WTC11 (cell line): ENCODE results near the gene RIPOR3. TPM values are rescaled to one million over a fixed set of nuclear protein-coding genes. Genes with fewer than 3 reads are reported as not detected.

Source experiments
- ATAC-seq: fragments of 200-7000 bp; cut with Tn5 transposase; 2 replicates; pipeline ENCODE4 v1.10.0; 2021; ENCODE audit warnings: mild to moderate bottlenecking, moderate library complexity
- CTCF ChIA-PET: fragments of 300-600 bp; sonication (Branson Sonifier 250); formaldehyde crosslinking; loops from one replicate; lab custom pipeline; 2021; ENCODE audit warnings: antibody characterized with exemption; lab: Charles Lee
- POLR2A ChIA-PET: fragments of 350-600 bp; sonication (Branson Sonifier 250); formaldehyde crosslinking; loops from one replicate; lab custom pipeline; 2021; ENCODE audit warnings: antibody characterized with exemption; lab: Charles Lee
- DNase-seq: peaks from one replicate; pipeline ENCODE4 v3.0.0; 2021; ENCODE audit warnings: low spot score
- H3K27ac Mint-ChIP-seq: 2 replicates; pipeline ENCODE4 v1.8.0; 2021; ENCODE audit warnings: mixed read lengths
- H3K27me3 Mint-ChIP-seq: 2 replicates; pipeline ENCODE4 v1.8.0; 2021; ENCODE audit warnings: low read depth, mild to moderate bottlenecking, moderate library complexity, mixed read lengths
- H3K36me3 Mint-ChIP-seq: 2 replicates; pipeline ENCODE4 v1.8.0; 2021; ENCODE audit warnings: mixed read lengths
- H3K4me1 Mint-ChIP-seq: 2 replicates; pipeline ENCODE4 v1.8.0; 2022; ENCODE audit warnings: mixed read lengths
- H3K4me3 Mint-ChIP-seq: 2 replicates; pipeline ENCODE4 v1.8.0; 2021; ENCODE audit warnings: mild to moderate bottlenecking, moderate library complexity, mixed read lengths
- H3K9me3 Mint-ChIP-seq: 2 replicates; pipeline ENCODE4 v1.8.0; 2021; ENCODE audit warnings: mixed read lengths
- AR ChIP-seq: fragments of 250-450 bp; sonication (Bioruptor Pico); IDR thresholded peaks from 2 replicates; pipeline ENCODE4 v1.9.0; 2021; ENCODE audit warnings: mild to moderate bottlenecking
- ATF1 ChIP-seq: sonication (generic); formaldehyde crosslinking; IDR thresholded peaks from 2 replicates; pipeline ENCODE4 v1.8.1; 2023; ENCODE audit warnings: mild to moderate bottlenecking, moderate library complexity, missing genetic modification reagents
- EMX1 ChIP-seq: fragments of 250-450 bp; sonication (Bioruptor Pico); IDR thresholded peaks from 2 replicates; pipeline ENCODE4 v1.8.0; 2021; ENCODE audit warnings: mild to moderate bottlenecking
- FOXJ3 ChIP-seq: sonication (generic); formaldehyde crosslinking; IDR thresholded peaks from 2 replicates; pipeline ENCODE4 v1.9.0; 2021; ENCODE audit warnings: missing genetic modification reagents, mild to moderate bottlenecking, borderline replicate concordance
- GTF2I ChIP-seq: fragments of 250-450 bp; sonication (Bioruptor Pico); conservative IDR thresholded peaks from 2 replicates; pipeline ENCODE4 v1.4.0; 2021; ENCODE audit warnings: mild to moderate bottlenecking
- MYBL2 ChIP-seq: sonication (generic); formaldehyde crosslinking; IDR thresholded peaks from 2 replicates; pipeline ENCODE4 v1.8.1; 2023; ENCODE audit warnings: mild to moderate bottlenecking, moderate library complexity, missing genetic modification reagents
- NFATC4 ChIP-seq: fragments of 250-450 bp; sonication (Bioruptor Pico); IDR thresholded peaks from 2 replicates; pipeline ENCODE4 v1.9.0; 2021; ENCODE audit warnings: mild to moderate bottlenecking
- PRRX2 ChIP-seq: fragments of 250-450 bp; sonication (Bioruptor Pico); IDR thresholded peaks from 2 replicates; pipeline ENCODE4 v1.8.0; 2021; ENCODE audit warnings: mild to moderate bottlenecking
- SOX15 ChIP-seq: fragments of 250-450 bp; sonication (Bioruptor Pico); IDR thresholded peaks from 2 replicates; pipeline ENCODE4 v1.9.0; 2021; ENCODE audit warnings: mild to moderate bottlenecking
- TCF7 ChIP-seq: sonication (generic); formaldehyde crosslinking; IDR thresholded peaks from 2 replicates; pipeline ENCODE4 v1.8.0; 2022; ENCODE audit warnings: mild to moderate bottlenecking, low read depth, missing genetic modification reagents, moderate library complexity
- TEAD4 ChIP-seq: sonication (generic); formaldehyde crosslinking; IDR thresholded peaks from 2 replicates; pipeline ENCODE4 v1.8.0; 2022; ENCODE audit warnings: mild to moderate bottlenecking, missing genetic modification reagents
- ZNF232 ChIP-seq: sonication (generic); formaldehyde crosslinking; IDR thresholded peaks from 2 replicates; pipeline ENCODE4 v1.8.0; 2022; ENCODE audit warnings: mild to moderate bottlenecking, missing genetic modification reagents
- ZNF281 ChIP-seq: sonication (generic); formaldehyde crosslinking; IDR thresholded peaks from 2 replicates; pipeline ENCODE4 v1.8.0; 2023; ENCODE audit warnings: mild to moderate bottlenecking, missing genetic modification reagents
- ZNF396 ChIP-seq: fragments of 250-450 bp; sonication (Bioruptor Pico); IDR thresholded peaks from 2 replicates; pipeline ENCODE4 v1.8.0; 2021; ENCODE audit warnings: mild to moderate bottlenecking, moderate library complexity, borderline replicate concordance
- total RNA-seq: library from RNA; stranded (reverse); gene quantifications from 3 replicates; pipeline ENCODE4 v1.2.3, GENCODE V29; 2021
- TF ChIP-seq, protein P1 (sequence below): sonication (generic); formaldehyde crosslinking; IDR thresholded peaks from 2 replicates; pipeline ENCODE4 v1.8.1; 2023; ENCODE audit warnings: mild to moderate bottlenecking, missing genetic modification reagents, moderate library complexity
- TF ChIP-seq, protein P2 (sequence below): sonication (generic); formaldehyde crosslinking; conservative IDR thresholded peaks from 2 replicates; pipeline ENCODE4 v1.8.1; 2023; ENCODE audit warnings: mild to moderate bottlenecking, low read depth, missing genetic modification reagents, moderate library complexity
- TF ChIP-seq, protein P3 (sequence below): fragments of 250-450 bp; sonication (Bioruptor Pico); conservative IDR thresholded peaks from 2 replicates; pipeline ENCODE4 v1.9.0; 2021; ENCODE audit warnings: mild to moderate bottlenecking
- TF ChIP-seq, protein P4 (sequence below): fragments of 250-450 bp; sonication (Bioruptor Pico); IDR thresholded peaks from 2 replicates; pipeline ENCODE4 v1.9.0; 2021; ENCODE audit warnings: mild to moderate bottlenecking, borderline replicate concordance

The RIPOR3 gene
- total RNA-seq, 1 experiment from 2014 or later = 6.5 TPM

GRCh38 chr20:50709636-50709973 is 18.3 kb upstream of the RIPOR3 start (continued):
- TF ChIP-seq MYBL2 = no peak

- H3K36me3 Mint-ChIP-seq = no peaks in the 10 kb centered on the region
- ATAC-seq = no peak
- peaks cover 38% of the 10 kb centered on the region for H3K4me1 Mint-ChIP-seq
- no peak for DNase-seq
- TF ChIP-seq ZNF281 (CRISPR knock-in tag) (no peak), ZNF232 (CRISPR knock-in tag) (no peak), FOXJ3 (CRISPR knock-in tag) (no peak), TEAD4 (no peak), EMX1 (CRISPR knock-in tag) (no peak), ZNF396 (no peak), NFATC4 (CRISPR knock-in tag) (no peak), PRRX2 (CRISPR knock-in tag) (no peak), SOX15 (no peak)
- TF ChIP-seq, protein P1, sequence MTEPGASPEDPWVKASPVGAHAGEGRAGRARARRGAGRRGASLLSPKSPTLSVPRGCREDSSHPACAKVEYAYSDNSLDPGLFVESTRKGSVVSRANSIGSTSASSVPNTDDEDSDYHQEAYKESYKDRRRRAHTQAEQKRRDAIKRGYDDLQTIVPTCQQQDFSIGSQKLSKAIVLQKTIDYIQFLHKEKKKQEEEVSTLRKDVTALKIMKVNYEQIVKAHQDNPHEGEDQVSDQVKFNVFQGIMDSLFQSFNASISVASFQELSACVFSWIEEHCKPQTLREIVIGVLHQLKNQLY = no peak
- TF ChIP-seq, protein P2, sequence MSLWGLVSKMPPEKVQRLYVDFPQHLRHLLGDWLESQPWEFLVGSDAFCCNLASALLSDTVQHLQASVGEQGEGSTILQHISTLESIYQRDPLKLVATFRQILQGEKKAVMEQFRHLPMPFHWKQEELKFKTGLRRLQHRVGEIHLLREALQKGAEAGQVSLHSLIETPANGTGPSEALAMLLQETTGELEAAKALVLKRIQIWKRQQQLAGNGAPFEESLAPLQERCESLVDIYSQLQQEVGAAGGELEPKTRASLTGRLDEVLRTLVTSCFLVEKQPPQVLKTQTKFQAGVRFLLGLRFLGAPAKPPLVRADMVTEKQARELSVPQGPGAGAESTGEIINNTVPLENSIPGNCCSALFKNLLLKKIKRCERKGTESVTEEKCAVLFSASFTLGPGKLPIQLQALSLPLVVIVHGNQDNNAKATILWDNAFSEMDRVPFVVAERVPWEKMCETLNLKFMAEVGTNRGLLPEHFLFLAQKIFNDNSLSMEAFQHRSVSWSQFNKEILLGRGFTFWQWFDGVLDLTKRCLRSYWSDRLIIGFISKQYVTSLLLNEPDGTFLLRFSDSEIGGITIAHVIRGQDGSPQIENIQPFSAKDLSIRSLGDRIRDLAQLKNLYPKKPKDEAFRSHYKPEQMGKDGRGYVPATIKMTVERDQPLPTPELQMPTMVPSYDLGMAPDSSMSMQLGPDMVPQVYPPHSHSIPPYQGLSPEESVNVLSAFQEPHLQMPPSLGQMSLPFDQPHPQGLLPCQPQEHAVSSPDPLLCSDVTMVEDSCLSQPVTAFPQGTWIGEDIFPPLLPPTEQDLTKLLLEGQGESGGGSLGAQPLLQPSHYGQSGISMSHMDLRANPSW = no peak
- TF ChIP-seq, protein P3, sequence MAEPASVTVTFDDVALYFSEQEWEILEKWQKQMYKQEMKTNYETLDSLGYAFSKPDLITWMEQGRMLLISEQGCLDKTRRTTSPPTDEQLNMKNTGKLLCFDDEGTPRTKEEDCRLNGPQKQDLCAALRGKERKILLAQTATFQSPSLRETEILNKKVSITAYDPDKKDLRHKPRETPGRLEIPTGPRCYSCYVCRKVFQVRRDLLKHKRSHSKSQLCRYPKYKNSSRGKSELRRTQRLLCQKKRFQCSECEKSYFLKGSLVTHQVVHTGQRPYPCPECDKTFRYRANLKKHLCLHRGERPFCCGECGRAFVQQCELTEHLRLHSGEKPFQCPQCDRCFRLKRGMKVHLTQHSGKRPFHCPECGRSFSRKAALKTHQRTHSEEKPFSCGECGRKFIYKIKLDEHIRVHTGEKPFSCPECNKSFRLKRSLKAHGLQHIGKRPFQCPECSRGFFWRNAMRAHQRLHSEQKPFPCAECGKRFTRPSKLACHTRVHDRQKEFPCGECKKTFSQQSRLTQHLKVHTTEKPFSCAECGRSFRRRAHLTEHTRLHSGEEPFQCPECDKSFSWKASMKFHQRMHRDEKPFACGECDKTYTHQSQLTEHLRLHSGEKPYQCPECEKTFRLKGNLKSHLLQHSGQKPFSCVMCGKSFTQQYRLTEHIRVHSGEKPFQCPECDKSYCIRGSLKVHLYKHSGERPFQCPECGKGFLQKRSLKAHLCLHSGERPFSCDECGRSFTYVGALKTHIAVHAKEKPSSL (CRISPR knock-in tag) = no peak
- TF ChIP-seq, all 79 proteins: peak for 0
- ChIA-PET CTCF (interaction anchor here (1.0 kb wide), 1 partner anchor 9 kb away, joined by 3 read pairs; no protein-coding TSS in a partner anchor), POLR2A (no interaction called here)
- H3K4me3 Mint-ChIP-seq = no peak overlapping the region
- no peaks in the 10 kb centered on the region; the same call in none of the 2 replicates for H3K27me3 Mint-ChIP-seq
- H3K9me3 Mint-ChIP-seq = no peaks in the 10 kb centered on the region
- no peak overlapping the region for H3K27ac Mint-ChIP-seq
These were observed 17.7 kb upstream of the RIPOR3 start for GRCh38 chr20:50708845-50709635.

- Mint-ChIP-seq H3K4me3 (no peak overlapping the region), H3K9me3 (no peaks in the 10 kb centered on the region), H3K27ac (no peak overlapping the region), H3K4me1 (peaks cover 26% of the 10 kb centered on the region), H3K27me3 (no peaks in the 10 kb centered on the region), H3K36me3 (no peaks in the 10 kb centered on the region)
- DNase-seq (no peak), ATAC-seq (no peak)
- CTCF ChIA-PET = interaction anchor here (0.6 to 3.1 kb wide), 5 partner anchors 9 to 69 kb away, joined by 4 to 8 read pairs (median 4); no protein-coding TSS in a partner anchor
- POLR2A ChIA-PET = no interaction called here
- TF ChIP-seq ATF1 (CRISPR knock-in tag) (no peak), AR (CRISPR knock-in tag) (no peak), TCF7 (CRISPR knock-in tag) (no peak), GTF2I (CRISPR knock-in tag) (no peak)
- TF ChIP-seq, protein P4, sequence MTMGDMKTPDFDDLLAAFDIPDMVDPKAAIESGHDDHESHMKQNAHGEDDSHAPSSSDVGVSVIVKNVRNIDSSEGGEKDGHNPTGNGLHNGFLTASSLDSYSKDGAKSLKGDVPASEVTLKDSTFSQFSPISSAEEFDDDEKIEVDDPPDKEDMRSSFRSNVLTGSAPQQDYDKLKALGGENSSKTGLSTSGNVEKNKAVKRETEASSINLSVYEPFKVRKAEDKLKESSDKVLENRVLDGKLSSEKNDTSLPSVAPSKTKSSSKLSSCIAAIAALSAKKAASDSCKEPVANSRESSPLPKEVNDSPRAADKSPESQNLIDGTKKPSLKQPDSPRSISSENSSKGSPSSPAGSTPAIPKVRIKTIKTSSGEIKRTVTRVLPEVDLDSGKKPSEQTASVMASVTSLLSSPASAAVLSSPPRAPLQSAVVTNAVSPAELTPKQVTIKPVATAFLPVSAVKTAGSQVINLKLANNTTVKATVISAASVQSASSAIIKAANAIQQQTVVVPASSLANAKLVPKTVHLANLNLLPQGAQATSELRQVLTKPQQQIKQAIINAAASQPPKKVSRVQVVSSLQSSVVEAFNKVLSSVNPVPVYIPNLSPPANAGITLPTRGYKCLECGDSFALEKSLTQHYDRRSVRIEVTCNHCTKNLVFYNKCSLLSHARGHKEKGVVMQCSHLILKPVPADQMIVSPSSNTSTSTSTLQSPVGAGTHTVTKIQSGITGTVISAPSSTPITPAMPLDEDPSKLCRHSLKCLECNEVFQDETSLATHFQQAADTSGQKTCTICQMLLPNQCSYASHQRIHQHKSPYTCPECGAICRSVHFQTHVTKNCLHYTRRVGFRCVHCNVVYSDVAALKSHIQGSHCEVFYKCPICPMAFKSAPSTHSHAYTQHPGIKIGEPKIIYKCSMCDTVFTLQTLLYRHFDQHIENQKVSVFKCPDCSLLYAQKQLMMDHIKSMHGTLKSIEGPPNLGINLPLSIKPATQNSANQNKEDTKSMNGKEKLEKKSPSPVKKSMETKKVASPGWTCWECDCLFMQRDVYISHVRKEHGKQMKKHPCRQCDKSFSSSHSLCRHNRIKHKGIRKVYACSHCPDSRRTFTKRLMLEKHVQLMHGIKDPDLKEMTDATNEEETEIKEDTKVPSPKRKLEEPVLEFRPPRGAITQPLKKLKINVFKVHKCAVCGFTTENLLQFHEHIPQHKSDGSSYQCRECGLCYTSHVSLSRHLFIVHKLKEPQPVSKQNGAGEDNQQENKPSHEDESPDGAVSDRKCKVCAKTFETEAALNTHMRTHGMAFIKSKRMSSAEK (CRISPR knock-in tag) = no peak
These were observed 13.6 kb upstream of the RIPOR3 start for GRCh38 chr20:50704971-50705370.
